SKM-1 treated with dmso at 0.1 percent for 144 hours (cell line): Measurements from ENCODE around the gene CRTC3.
"Not testable (repeated sequence)": the region's sequence is repeated elsewhere in the genome, so short reads cannot be mapped to it uniquely, and the experiment has no call there.

ENCODE experiments used
- DNase-seq: peaks from one replicate; lab custom pipeline; 2025; ENCODE audit not compliant: unreplicated experiment; lab: John Stamatoyannopoulos, UW

CRTC3 gene

DNA sequence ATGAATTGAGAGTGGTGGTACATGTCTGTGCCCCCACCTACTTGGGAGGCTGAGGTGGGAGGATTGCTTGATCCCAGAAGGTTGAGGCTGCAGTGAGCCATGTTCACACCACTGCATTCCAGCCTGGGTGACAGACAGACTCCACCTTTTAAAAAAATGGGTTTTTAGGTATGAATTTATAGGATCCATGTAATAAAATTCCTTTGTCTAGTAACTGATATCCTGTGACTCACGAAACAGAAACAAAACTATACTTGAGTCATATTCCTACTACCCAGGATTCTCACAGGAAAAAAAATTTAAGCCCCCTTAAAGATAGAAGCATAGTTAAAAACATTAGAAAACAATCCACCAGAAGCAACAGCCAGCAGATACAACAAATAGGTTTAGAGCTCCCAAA, 10.0 kb upstream of the CRTC3 start:
- no peak for DNase-seq

DNA sequence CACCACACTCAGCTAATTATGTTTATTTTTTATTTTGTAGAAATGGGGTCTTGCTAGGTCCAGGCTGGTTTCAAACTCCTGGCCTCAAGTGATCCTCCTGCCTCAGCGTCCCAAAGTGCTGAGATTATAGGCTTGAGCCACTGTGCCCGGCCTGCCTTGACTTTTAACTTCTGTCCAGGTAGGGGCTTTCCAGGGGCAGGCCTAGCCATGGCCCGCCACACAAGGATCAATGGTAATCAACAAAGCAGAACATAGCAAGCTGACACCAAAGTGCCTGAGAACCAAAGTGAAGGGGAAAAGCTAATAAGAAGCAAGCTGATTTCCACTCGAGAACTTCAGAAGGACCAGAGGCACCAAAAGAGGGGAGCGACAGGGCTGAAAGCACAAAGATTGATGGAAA, 9.4 kb upstream of the CRTC3 start:
- no peak for DNase-seq

DNA sequence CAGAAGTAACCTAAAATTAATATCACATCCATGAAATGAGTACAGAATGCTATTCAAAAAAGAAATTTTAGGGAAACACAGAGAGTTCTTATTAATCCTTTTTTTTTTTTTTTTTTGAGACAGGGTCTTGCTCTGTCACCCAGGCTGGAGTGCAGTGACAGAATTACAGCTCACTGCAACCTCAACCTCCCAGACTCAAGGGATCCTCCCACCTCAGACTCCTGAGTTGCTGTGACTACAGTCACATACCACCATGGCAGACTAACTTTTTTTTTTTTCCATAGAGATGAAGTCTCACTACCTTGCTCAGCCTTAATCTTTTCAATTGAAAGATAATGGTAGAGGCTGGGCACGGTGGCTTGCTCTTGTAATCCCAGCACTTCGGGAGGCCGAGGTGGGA, 6.3 kb upstream of the CRTC3 start:
- DNase-seq = no peak

DNA sequence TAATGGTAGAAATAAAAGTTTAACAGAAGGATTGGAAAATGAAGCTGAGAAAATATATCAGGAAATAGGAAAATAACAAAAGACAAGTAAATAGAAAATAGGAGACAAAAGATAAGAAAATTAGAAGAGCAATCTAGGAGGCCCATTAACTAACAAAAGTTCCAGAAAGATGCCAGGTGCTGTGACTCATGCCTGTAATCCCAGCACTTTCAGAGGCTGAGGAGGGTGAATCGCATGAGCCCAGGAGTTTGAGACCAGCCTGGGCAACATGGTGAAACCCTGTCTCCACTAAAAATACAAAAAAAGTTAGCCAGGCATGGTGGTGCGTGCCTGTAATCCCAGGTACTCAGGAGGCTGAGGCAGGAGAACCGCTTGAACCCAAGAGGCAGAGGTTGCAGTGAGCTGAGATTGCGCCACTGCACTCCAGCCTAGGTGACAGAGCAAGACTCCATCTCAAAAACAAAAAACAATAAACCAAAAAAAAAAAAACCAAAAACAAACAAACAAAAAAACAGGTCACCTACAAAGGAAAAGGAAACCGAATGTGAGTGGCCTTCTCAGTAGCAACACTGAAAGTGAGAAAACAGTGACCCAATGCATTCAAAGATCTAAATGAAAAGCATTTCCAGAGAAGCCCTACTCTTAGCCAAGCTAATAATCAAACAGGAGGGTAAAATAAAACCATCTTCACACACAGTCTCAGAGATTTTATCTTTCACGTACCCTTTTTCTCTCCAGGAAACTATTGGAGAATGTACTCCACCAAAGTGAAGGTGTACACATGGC, 5.5 kb upstream of the CRTC3 start:
- DNase-seq = not testable (repeated sequence)

DNA sequence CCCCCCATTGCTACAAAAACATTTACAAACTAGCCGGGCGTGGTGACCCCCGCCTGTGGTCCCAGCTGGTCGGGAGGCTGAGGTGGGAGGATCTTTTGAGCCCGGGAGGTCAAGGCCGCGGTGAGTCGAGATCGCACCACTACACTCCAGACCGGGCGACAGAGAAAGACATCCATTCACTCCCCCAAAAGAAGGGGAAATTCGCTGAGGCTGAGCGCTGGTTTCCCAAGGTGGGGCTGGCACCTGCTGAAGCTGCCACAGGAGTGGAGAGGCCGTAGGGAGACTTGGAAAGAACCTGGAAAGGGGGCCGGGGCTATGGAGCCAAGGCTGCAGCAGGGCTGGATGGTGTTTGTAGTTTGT, 732 bp upstream of the CRTC3 start:
- DNase-seq = no peak

DNA sequence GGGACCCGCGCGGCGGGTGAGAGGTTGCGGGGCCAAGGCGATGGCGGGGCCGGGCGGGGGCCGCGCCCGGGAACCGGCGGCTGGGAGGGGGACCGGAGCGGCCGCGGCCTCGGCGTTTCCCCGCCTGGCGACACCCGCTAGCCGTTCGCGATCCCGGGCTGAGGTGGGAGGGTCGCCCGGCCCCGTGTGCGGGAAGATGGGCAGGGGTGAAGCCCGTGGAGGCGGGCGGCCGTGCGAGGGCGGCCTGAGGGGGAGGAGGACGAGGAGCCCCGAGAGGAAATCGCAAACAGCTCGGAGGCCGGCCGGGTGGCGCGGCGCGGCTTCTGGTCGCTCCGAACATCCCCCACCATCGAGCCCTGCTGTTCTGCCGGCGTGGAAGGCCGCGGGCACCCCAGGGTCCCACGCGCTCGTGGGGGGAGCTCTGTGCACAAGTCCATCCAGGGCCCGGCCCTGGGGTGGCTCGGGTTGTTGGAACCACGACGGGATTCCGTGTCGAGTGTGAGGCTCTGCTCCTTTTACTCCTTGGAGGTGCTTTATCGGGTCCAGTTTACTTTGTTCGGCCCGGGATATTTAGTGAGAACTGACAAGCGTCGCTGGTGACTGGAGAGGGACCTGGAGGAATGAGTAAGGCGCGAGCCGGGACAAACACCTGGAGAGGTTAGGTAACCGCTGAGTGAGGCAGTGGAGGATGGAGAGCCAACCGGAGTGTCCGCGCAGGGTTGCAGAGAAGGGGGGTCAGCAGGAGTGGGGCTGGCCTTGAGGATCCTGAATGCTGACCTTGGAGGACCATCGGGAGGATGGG, 728 bp downstream of the CRTC3 start:
- no peak for DNase-seq

DNA sequence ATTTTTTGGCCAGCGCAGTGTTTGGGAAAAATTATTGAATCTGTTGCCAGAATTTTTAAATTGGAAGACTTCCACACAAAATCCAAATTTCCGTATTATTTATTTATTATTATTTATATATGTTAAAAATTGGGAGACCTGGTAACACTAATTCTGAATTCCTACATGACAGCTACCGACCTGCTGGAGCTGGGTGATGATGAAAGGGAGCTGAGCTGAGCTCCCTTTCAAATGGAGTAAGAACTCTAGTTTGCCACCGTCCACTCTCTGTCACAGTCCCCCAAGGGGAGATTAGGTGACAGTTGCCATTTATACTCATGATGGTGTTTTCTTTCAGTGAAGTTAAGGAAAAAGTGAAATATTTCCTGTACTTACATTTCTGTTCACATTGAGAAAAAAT, 1.4 kb downstream of the CRTC3 start:
- no peak for DNase-seq

DNA sequence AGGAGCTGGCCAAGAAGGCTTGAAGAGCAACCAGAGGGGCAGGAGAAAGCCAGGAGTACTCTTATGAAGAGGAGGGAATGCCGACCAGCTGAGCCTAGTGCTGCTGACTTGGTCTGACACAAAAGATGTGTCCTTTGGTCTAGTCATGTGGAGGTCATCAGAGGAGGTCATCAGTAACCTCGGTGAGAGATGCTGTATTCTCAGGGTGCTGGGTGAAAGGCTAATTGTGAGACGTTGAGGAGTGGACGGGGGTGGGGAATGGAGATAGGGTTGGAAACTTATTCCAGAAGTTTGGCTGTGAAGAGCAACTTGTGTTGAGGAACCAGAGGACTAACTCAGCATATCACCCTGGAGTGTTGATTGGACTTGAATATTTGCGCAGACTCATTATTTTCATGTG, 5.5 kb downstream of the CRTC3 start:
- no peak for DNase-seq

DNA sequence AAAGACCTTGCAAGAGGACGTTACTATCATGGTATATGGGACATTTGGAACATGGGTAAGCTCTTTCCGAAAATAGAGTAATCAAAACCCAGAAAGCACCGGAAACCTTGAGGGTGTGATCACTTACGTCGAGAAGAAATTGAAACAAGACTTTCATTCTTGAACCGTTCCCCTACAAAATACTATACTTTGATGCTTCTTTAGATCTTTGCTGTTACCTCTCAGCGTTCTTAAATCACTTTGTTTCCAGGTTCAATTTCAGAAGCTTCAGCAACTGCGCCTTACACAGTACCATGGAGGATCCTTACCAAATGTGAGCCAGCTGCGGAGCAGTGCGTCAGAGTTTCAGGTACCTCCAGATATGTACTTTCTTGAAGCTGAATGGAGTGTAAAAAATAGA, 10.1 kb downstream of the CRTC3 start:
- DNase-seq = no peak

DNA sequence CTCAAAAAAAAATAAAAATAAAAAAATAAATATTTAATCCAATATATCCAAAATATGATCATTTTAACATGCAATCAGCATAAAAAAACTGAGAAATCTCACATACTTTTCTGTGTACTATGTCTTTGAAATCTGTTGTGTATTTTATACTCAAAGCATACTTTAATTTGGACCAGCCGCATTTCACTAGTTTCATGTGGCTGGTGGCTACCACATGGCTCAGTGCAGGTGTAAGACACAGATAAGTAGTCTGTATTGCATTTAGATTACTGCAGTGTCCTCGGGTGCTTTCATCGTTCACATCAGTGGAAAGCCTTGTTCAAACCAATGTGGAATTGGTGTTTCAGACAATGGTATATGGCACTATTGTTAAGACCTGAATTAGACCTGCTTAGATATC, 11.0 kb downstream of the CRTC3 start:
- DNase-seq = no peak

DNA sequence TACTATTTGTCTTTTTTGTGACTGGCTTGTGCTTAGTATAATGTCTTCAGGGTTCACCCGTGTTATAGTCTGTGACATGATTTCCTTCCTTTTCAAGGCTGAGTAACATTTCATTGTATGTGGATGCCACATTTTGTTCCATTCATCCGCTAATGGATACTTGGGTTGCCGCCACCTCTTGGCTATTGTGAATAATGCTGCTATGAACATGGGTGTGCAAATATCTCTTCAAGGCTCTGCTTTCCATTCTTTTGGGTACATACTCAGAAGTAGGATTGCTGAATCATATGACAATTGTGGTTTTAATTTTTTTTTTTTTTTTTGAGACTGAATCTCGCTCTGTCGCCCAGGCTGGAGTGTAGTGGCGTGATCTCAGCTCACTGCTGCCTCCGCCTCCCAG, 15.4 kb downstream of the CRTC3 start:
- DNase-seq = no peak

DNA sequence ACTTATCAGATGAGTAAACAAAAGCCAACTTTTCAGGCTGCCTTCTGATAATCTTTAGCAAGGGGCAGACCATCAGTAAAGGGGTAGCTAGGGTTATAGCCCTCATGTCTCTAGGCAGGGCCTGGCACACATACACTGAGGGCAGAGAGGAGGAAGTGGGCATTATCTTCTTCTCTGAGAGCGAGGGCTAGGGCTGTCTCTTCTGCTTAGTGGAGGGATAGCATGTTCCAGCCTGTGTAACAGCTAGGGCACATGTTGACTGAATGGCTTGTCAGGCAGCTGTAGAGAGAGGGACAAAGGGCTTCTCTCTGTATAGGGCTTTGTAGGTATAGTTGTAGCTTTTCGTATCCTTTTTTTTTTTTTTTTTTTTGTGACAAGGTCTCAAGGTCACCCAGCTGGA, 17.8 kb downstream of the CRTC3 start:
- DNase-seq = no peak

DNA sequence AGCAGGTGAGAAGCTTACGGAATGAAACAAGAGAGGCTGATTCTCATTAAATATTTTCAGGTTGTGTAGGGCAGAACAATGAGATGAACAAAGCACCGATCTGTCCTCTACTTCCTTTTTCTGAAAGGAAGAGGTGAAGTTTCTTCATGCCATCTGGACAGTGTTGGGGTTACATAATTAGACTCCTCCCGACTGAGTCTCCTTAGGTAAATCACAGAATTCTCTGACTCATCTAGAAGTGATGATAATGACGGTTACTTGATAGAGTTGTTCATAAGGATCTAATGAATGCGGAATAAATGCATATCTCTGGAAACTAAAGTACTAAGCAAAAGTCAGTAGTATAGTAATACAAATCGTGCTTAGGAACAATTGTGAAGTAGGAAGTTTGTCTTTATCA, 21.2 kb downstream of the CRTC3 start:
- peak; percentile 95 for DNase-seq

DNA sequence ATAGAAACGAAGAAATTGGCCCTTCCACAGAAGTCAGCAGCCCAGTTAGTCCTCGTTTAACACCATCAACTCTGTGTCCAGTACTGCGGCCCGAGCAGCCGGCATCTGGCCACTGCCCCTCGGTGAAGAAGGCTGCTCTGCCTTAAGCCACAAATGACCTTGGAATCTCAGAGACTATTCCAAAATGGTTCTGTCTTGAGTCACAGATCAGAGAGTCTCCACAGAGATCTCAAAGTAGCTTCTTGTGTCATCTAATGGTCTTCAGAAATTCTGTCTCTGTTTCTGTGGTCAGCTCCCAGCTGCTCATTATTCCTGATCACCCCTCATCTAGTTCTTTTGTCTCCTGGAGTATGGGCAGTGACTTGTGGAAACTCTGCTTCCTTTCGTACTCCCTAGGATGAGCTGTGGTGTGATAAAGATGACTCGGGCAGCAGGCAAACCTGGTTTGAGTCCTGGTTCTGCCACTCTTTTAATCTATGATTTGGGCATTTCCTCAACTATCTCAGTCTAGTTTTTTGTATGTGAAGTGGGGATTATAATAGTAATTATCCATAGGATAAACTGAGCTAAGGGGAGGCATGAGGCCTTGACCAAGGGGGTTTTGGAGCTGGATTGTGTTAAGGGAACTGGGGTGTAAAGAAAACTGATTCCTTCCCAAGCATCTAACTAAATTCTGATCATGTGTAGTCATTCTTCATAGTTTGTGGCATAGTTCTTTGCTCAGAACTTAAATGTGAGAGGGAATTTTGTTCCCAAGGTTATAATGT, 22.6 kb downstream of the CRTC3 start:
- no peak for DNase-seq

DNA sequence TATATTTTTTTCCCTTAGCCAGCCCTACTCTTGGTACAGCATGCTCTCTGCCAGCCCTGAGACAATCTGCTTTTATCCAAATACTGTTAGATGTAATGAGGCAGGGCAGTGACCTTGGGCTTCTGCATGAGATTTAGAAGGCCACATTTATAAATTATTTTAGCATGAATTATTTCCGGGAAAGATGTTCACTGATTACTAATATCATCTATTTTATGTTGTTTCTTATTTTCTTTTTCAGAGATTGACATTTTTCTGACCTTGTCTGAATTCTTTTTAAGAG, 23.1 kb downstream of the CRTC3 start:
- no peak for DNase-seq

DNA sequence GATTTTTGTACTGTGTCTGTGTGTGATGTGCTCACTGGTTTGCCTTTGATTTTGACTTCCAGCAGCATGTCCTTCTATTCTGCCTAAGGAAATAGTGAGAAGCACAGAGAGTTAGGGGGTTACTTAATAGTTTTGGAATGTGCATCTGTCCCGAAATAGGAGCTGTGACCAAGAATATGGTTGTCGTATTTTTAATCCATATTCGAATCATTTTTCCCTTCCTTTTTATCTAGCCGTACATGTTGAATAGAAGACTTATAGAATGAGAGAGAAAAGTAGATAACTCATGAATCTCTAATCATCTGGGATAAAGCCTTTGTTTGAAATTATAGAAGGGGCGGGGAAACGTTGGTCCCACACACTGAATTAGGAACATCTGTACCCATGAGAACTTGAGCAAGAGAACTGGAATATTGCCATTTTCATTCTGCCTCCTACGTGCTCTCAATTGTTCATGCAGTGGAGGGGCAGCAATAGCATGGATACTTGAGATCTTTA, 23.6 kb downstream of the CRTC3 start:
- DNase-seq = no peak

DNA sequence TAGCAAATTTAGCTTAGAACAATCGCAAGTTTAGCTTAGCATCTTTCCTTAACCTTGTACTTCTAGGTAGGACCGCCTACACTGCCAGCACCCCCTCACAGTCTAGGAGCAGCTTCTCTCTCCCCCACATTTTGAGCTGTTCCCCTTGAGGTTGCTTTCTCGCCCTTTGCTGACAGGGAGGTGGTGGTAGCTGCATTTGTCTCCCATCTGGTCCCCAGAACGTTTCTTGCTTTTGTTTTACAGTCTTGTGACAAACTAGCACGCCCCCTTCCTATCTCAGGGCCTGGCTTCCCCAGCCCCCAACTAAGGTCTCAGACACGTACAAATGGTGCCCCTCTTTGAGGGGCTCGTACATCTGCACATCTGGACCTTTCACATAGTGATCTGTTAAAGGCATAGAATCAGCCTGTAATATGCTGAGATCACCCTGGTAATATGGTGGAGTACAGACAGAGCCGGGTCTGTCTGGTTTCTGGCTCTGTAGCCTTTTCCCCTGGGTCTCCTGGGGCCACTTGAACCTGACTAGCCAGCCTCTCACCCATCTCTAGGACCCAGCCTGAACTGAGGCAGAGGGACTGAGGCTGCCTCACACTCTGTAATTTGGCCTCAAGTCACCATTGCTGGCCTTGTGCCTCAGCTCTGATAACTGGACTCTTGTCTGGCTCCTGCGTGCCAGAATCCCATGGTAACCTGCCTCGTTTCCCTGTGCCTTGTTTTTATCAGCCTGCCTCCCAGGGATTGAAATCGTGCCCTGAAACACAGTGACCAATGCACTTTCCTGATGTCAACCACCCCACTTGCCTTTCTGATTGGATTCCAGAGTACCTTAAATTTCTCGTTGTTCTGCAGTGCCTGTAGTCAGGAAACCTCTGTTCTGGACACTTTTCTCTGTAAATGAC, 27.7 kb downstream of the CRTC3 start:
- DNase-seq = no peak

DNA sequence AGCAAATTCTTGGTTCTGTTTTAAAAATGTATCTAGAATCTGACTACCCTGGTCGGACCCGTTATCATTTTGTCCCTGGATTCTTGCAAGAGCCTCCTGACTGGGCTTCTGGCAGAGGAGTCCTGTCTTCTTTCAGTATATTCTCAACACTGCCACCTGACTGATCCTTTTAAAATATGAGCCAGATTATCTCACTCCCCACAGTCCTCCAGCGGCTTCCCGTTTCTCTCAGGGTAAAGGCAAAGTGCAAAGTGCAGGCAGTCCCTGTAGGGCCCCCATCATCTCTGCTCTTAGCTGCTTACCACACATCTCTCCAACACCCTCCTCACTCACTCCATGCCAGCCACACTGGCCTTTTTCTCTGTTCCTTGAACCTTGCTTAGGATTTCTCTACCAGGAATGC, 28.4 kb downstream of the CRTC3 start:
- DNase-seq = peak; percentile 53

DNA sequence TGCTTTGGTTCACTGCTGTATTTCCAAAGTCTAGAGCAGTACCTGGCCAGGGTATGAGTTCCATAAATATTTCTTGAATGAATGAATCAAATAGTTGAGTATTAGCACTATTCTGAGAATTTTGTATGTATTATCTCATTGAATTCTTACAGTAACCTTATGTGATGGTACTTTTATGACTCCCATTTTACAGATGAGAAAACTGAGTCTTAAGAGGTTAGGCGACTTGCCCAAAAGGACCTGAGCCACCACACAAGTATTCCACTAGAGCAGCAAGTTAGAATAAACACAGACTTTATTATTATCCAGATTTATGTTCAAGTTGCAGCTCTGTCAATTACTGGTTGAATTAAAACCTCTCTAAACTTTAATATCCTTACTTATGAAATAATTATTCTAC, 29.4 kb downstream of the CRTC3 start:
- no peak for DNase-seq

DNA sequence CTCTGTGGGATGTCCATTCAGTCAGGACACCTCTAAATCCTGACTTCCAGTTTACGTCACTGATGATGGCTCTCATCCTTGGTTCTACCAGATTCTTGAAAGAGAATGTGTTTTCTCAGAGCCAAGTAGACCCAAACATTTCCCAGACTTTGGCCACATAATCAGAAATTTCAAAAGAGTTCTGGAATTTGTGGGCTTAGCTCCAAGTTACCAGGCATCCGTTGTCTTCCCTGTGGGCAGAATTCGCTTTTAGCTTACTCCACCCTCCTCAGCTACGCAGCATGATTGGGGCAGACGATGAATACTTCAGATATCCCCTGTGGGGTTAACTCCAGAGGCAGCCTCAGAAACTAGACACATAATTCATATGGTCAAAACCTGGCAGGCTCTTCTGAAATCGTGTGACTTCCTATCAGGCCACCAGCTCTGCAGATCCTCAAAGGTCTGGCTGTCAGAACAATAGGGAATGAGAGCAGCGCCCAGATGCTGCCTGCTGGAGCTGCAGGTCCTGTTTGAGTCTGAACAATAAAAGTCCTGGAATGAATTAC, 30.6 kb downstream of the CRTC3 start:
- no peak for DNase-seq
